GM12878 (cell line): ENCODE data around the gene ELOA.

Source experiments
- CHD4 ChIP-seq: fragments of 200-600 bp; sonication (generic); IDR thresholded peaks from 2 replicates; pipeline ENCODE4 v1.6.1; 2016; ENCODE audit warnings: mild to moderate bottlenecking
- NFIC ChIP-seq: IDR thresholded peaks from 2 replicates; pipeline ENCODE4 v1.6.1; 2012; ENCODE audit warnings: low read depth, mild to moderate bottlenecking, inconsistent platforms, low read length, moderate library complexity
- SMC3 ChIP-seq: IDR thresholded peaks from 2 replicates; pipeline ENCODE4 v1.6.1; 2011; ENCODE audit warnings: low read length, improper control_type of control experiment, borderline replicate concordance

GRCh38 chr1:23736437-23737134, 6.7 kb upstream of the ELOA start:
- TF ChIP-seq CHD4, result no peak
- TF ChIP-seq SMC3, result no peak
- no peak for TF ChIP-seq NFIC
